Upper lobe of right lung (tissue), 1 donor: ENCODE measurements around the gene LRRN2. TPM values are rescaled to one million over a fixed set of nuclear protein-coding genes. Genes with fewer than 3 reads are reported as not detected.

Experiments
- ATAC-seq: fragments of 200-7000 bp; cut with Tn5 transposase; one replicate; pipeline ENCODE4 v1.9.1; 2020; ENCODE audit warnings: mild to moderate bottlenecking, moderate library complexity
- DNase-seq: peaks from one replicate; pipeline ENCODE4 v3.0.0-alpha.2; 2020
- H3K27ac ChIP-seq: fragments of 200-600 bp; one replicate; pipeline ENCODE4 v1.8.0; 2022
- H3K27me3 ChIP-seq: fragments of 200-600 bp; one replicate; pipeline ENCODE4 v1.8.0; 2022; ENCODE audit warnings: mild to moderate bottlenecking
- H3K36me3 ChIP-seq: fragments of 200-600 bp; one replicate; pipeline ENCODE4 v1.8.0; 2022
- H3K4me1 ChIP-seq: fragments of 200-600 bp; one replicate; pipeline ENCODE4 v1.8.0; 2022
- H3K4me3 ChIP-seq: fragments of 200-600 bp; one replicate; pipeline ENCODE4 v1.8.0; 2022; ENCODE audit warnings: mild to moderate bottlenecking
- H3K9me3 ChIP-seq: fragments of 200-600 bp; one replicate; pipeline ENCODE4 v1.8.0; 2022
- CTCF ChIP-seq: fragments of 200-600 bp; IDR thresholded peaks from one replicate; pipeline ENCODE4 v1.8.0; 2022; ENCODE audit warnings: antibody characterized with exemption
- intact Hi-C: fragments of 100-400 bp; cut with DNase I; formaldehyde crosslinking; loops from one replicate; pipeline ENCODE4 v1.11.0; 2022
- total RNA-seq: library from RNA; stranded (reverse); fragmentation: NEBNext Ultra II Directional; extraction: Animal tissue kit (Norgen Biotek cat#: 25700); gene quantifications from one replicate; pipeline ENCODE4 v1.2.1, GENCODE V29; 2021
- donor health status: DM: no; HTN: yes; CAD: no; lungs with severe emphysema.

The LRRN2 gene
- total RNA-seq, 1 donor from 2014 or later: 3.2 TPM

DNA sequence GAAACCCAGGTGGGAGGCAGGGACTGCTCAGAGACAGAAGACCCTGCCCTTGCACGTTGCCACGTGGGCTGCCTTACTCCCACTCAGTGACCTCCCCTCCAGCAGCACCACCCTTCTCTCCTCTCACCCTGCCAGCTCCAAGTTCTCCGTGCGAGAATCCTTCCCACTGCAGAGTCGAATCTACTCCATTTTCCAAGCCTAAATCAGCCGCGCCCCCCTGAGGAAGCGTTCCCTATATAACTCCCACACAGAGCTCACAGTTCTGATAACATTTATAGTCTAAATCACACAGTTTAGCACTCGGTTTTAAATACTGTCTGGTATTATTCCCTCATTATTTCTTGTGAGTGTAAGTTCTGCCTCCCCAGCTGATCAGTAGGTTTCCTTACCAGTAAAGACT lies 7.7 kb downstream of the LRRN2 start:
- Histone ChIP-seq H3K27me3 (no peaks in the 10 kb centered on the region), H3K36me3 (no peaks in the 10 kb centered on the region), H3K9me3 (no peaks in the 10 kb centered on the region), H3K4me3 (no peak overlapping the region), H3K4me1 (no peaks in the 10 kb centered on the region), H3K27ac (no peak overlapping the region)
- no peak for ATAC-seq
- TF ChIP-seq CTCF: no peak
- no peak for DNase-seq
- intact Hi-C loops: no loop called here

DNA sequence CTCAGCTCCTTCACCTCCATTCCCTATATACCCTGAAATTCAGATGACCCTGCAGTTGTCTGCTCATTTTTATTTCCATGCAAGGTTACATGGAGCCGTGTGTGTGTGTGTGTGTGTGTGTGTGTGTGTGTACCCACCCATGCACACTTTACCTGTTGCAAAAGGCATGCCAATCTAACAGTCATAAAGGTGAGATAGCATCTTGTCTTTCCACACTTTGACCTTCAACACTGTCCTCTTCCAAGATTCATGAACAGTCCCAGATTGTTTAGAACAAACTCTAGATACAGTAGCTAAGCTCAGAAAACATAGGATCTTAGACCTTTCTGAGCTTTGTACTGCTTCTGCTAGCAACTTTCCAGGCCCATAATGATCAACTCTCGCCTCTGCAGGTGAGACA lies 9.5 kb downstream of the LRRN2 start:
- Histone ChIP-seq H3K9me3 (no peaks in the 10 kb centered on the region), H3K27ac (no peak overlapping the region), H3K27me3 (no peaks in the 10 kb centered on the region), H3K4me3 (no peak overlapping the region), H3K4me1 (no peaks in the 10 kb centered on the region), H3K36me3 (no peaks in the 10 kb centered on the region)
- DNase-seq (no peak), ATAC-seq (no peak)
- TF ChIP-seq CTCF: no peak
- intact Hi-C loops: no loop called here

DNA sequence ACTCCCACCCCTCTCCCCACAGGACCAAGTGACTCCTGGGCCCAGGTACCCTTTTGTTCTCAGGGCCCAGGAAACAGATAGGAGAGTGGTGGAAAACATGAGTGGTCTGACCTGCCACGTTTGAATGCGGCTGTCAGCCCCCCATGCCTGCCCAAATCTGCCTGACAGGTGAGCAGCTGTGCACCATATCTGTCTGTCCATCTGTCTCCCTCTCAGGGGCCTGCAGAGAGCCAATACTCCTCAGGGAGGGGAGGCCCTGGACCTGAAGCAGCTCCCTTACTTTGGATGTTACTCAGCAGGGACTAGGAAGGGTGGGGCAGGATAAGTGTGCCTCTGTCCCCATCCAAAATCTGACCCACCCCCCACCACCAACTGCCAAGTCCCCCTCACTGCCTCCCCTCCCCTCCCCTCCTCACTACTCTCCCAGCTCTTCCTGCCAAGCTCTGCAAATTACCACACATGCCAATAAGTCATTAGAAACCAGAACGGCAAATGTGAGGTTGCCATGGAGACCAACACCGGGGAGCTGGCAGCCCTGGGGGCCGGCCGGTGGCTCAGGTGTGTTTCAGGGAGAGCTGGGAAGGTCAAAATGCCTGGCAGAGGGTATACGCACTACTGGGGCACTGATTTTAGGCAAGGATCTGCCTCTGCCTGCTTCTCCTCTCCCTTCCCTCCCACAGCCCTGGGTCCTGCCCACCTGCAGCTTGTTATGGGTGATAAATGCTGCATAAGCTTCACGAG lies 11.5 kb downstream of the LRRN2 start:
- Histone ChIP-seq H3K4me3 (no peak overlapping the region), H3K27me3 (no peaks in the 10 kb centered on the region), H3K9me3 (no peaks in the 10 kb centered on the region), H3K27ac (no peak overlapping the region), H3K36me3 (no peaks in the 10 kb centered on the region), H3K4me1 (no peaks in the 10 kb centered on the region)
- no peak for DNase-seq
- intact Hi-C loops: no loop called here
- TF ChIP-seq CTCF: no peak
- no peak for ATAC-seq

- no peaks in the 10 kb centered on the region for H3K9me3 ChIP-seq
- no peaks in the 10 kb centered on the region for H3K27me3 ChIP-seq
- ATAC-seq (no peak), DNase-seq (no peak)
- H3K27ac ChIP-seq: no peak overlapping the region
- H3K4me1 ChIP-seq: no peaks in the 10 kb centered on the region
- H3K36me3 ChIP-seq: no peaks in the 10 kb centered on the region
- no peak for TF ChIP-seq CTCF
- no peak overlapping the region for H3K4me3 ChIP-seq
- intact Hi-C loops: no loop called here
Observed at GRCh38 chr1:204673209-204673608, 12.3 kb downstream of the LRRN2 start.

DNA sequence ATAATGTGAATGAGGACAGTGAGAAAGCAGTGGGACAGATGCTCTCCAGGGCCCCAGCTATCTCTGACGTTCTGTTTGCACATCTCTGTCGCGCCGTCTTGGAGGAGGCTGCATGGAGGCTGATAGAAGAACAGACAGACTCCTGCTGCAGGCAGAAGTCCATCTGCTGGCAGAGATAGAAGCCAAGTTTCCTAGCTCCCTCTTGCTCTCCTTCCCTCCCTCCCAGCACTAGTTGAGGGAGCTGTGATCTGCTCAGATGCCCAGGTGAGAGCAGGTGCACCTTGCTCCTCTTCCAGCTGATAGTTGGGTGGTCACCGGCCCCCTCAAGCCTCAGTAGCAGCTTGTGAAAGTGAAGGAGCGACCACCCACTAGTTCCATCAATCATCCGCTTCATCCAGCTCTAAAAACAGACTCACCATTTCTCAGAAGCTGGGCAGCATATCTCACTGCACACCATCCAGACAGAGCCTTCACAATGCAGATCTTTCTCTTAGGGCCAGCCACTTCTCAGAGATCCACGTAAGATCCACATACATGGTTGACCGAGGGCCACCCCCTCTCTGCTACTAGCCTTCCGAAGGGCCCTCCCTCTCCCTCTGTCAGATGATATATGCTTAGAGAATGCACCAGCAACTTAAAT lies 12.9 kb downstream of the LRRN2 start:
- intact Hi-C loops: no loop called here
- Histone ChIP-seq H3K4me1 (no peaks in the 10 kb centered on the region), H3K27ac (no peak overlapping the region), H3K36me3 (no peaks in the 10 kb centered on the region), H3K9me3 (no peaks in the 10 kb centered on the region), H3K4me3 (no peak overlapping the region), H3K27me3 (no peaks in the 10 kb centered on the region)
- no peak for TF ChIP-seq CTCF
- DNase-seq (no peak), ATAC-seq (no peak)
